ENCODE data around the gene FLT3. TPM values are rescaled to one million over a fixed set of nuclear protein-coding genes. Genes with fewer than 3 reads are reported as not detected.

FLT3 gene
- total and polyA plus RNA-seq, 12 donors, result 0.07 to 0.95 (median 0.16) TPM; not detected in 5

DNA sequence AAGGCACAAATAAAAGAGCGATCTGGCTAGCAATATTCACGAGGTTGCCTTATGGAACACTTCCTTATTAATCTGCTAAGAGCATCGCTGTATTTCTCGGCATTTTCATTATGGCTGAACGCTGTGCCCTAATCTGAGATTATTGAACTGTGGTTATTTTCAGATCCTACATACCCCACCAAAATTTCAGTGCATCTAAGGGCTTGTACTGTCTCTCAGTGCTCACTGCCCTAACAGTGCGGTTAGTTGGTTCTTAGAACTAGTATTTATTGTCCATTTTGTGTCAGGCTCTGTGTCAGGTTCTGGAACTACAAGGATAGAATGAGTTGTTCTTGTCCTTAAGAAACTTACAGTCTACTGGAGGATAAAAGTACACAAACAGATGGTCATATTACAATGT, 51.6 kb downstream of the FLT3 start:
- DNase-seq, result no peak
- ATAC-seq, result no peak
- Histone ChIP-seq H3K4me1 (peaks cover 0 to 6% (median 0%) of the 10 kb centered on the region in 9 donors), H3K27me3 (peaks cover 0 to 35% (median 0%) of the 10 kb centered on the region in 7 donors), H3K9me3 (no peaks in the 10 kb centered on the region), H3K4me3 (no peak overlapping the region), H3K27ac (no peak overlapping the region), H3K36me3 (no peaks in the 10 kb centered on the region)
- TF ChIP-seq, protein P1, sequence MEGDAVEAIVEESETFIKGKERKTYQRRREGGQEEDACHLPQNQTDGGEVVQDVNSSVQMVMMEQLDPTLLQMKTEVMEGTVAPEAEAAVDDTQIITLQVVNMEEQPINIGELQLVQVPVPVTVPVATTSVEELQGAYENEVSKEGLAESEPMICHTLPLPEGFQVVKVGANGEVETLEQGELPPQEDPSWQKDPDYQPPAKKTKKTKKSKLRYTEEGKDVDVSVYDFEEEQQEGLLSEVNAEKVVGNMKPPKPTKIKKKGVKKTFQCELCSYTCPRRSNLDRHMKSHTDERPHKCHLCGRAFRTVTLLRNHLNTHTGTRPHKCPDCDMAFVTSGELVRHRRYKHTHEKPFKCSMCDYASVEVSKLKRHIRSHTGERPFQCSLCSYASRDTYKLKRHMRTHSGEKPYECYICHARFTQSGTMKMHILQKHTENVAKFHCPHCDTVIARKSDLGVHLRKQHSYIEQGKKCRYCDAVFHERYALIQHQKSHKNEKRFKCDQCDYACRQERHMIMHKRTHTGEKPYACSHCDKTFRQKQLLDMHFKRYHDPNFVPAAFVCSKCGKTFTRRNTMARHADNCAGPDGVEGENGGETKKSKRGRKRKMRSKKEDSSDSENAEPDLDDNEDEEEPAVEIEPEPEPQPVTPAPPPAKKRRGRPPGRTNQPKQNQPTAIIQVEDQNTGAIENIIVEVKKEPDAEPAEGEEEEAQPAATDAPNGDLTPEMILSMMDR (IDR thresholded peaks at IDR 0.05), result no peak
- WGBS, 2 donors, result 75 to 85% methylated on average over 6 of the region's 6 CpGs
- intact Hi-C loops (cut with DNase I), result no loop called here

DNA sequence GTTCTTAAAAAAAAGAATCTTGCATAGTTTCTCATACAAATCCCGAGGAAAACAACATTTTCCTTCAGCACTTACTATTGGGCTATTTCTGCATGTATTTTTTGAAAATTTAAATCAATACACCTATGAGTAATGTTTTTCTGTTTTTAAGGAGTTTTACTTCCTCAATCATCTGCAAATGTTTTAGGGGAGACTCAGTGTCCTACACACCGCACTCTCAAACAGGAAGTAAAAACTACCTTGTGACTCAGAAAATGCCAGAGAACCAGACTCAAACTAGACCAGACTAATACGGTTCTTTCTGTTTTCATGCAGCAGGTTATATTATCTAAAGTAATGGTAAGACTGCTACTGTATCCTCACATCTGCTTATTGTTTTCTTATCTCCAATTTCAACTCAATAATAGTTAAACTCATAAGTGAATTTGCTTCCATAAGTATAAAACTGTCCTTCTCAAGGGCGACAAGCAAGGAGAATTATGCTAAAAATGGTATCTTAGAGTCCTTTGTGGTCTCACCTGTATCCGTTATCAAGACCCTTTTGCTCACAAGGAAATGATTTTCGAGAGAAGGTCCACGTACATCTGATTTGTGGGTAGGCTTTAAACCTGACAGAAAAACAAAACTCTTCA, 52.5 kb downstream of the FLT3 start:
- no peaks in the 10 kb centered on the region for H3K9me3 ChIP-seq
- no peak overlapping the region for H3K27ac ChIP-seq
- H3K27me3 ChIP-seq, result peaks cover 0 to 35% (median 4%) of the 10 kb centered on the region in 7 donors
- H3K4me3 ChIP-seq, result no peak overlapping the region
- no peaks in the 10 kb centered on the region for H3K36me3 ChIP-seq
- intact Hi-C loops (cut with DNase I), result no loop called here
- DNase-seq (no peak), ATAC-seq (no peak)
- TF ChIP-seq, protein P1 (IDR thresholded peaks at IDR 0.05), result no peak
- H3K4me1 ChIP-seq, result peaks cover 0 to 6% (median 0%) of the 10 kb centered on the region in 9 donors
- 68 to 69% methylated on average over 7 of the region's 7 CpGs for WGBS, 2 donors

DNA sequence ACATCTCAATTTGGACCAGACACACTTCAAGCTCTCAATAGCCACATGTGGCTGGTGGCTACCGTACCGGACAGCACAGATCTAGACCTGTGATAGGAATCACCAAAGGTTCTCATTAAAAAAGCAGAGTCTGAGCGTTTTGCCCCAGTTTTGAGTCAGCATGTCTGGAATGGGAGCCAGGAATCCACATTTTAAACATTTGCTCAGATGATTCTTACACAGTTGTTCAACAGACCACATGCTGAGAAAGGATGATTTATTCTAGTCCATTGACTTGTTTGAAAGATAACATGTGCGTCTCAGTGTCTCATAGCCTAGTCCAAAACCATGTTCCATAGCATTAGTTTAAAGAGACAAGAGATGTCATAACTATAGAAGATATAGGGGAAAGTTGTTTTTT, 53.4 kb downstream of the FLT3 start:
- H3K27me3 ChIP-seq, result peaks cover 0 to 35% (median 4%) of the 10 kb centered on the region in 7 donors
- H3K27ac ChIP-seq, result no peak overlapping the region
- 75 to 89% methylated on average over 4 of the region's 4 CpGs for WGBS, 2 donors
- peaks cover 0 to 6% (median 0%) of the 10 kb centered on the region in 9 donors for H3K4me1 ChIP-seq
- DNase-seq (no peak), ATAC-seq (no peak)
- H3K4me3 ChIP-seq, result no peak overlapping the region
- intact Hi-C loops (cut with DNase I), result no loop called here
- no peaks in the 10 kb centered on the region for H3K9me3 ChIP-seq
- TF ChIP-seq, protein P1 (IDR thresholded peaks at IDR 0.05), result no peak
- no peaks in the 10 kb centered on the region for H3K36me3 ChIP-seq

DNA sequence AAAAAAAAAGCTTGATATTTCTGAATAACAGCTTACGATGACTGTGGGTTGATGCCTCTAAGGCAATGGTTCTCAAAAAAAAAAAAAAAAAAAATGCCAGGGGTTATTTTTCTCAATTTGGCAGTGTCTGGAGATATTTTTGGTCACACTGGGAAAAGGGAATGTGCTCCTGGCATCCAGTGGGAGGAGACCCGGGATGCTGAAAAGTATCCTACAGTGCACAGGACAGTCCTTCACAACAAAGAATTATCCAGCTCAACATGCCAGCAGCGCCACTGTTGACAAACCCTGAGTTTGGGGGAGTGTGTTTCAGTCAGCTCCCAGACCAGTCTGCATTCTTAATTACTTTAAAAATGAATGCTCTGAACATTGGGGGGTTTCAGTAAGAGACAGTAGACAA, 54.5 kb downstream of the FLT3 start:
- no peaks in the 10 kb centered on the region for H3K36me3 ChIP-seq
- intact Hi-C loops (cut with DNase I), result no loop called here
- DNase-seq, result no peak
- H3K9me3 ChIP-seq, result no peaks in the 10 kb centered on the region
- H3K27ac ChIP-seq, result no peak overlapping the region
- H3K4me1 ChIP-seq, result peaks cover 0 to 15% (median 0%) of the 10 kb centered on the region in 9 donors
- TF ChIP-seq, protein P1 (IDR thresholded peaks at IDR 0.05), result no peak
- 69% methylated on average over 3 of the region's 3 CpGs for WGBS, 2 donors
- H3K4me3 ChIP-seq, result no peak overlapping the region
- no peak for ATAC-seq
- H3K27me3 ChIP-seq, result peaks cover 0 to 31% (median 4%) of the 10 kb centered on the region in 7 donors
